SHP77 treated with DMSO at 0.1 percent for 48 hours (cell line): ENCODE data around the gene HMGCR.

ENCODE experiments used
- DNase-seq: peaks from one replicate; lab custom pipeline; 2025; lab: John Stamatoyannopoulos, UW

The HMGCR gene

GRCh38 chr5:75381456-75381855 lies 44.4 kb downstream of the HMGCR start:
- no peak for DNase-seq

- DNase-seq = no peak
Measured at GRCh38 chr5:75384218-75384617, 47.2 kb downstream of the HMGCR start.

GRCh38 chr5:75387806-75388205 lies 50.8 kb downstream of the HMGCR start:
- DNase-seq = no peak

GRCh38 chr5:75389430-75389829 lies 52.4 kb downstream of the HMGCR start:
- no peak for DNase-seq

DNA sequence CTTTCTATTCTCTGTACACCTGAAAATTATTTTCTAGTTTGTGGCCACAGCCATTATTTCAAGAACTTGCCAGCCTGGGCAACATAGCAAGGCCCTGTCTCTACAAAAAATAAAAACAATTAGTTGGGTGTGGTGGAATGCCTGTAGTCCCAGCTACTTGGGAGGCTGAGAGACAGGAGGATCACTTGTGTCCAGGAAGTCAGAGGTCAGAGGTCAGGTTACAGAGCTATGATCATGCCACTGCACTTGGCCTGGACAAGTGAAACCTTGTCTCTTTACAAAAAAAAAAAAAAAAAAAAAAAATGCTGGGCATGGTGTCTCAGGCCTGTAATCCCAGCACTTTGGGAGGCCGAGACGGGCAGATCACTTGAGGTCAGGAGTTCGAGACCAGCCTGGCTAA lies 58.3 kb downstream of the HMGCR start:
- no peak for DNase-seq

DNA sequence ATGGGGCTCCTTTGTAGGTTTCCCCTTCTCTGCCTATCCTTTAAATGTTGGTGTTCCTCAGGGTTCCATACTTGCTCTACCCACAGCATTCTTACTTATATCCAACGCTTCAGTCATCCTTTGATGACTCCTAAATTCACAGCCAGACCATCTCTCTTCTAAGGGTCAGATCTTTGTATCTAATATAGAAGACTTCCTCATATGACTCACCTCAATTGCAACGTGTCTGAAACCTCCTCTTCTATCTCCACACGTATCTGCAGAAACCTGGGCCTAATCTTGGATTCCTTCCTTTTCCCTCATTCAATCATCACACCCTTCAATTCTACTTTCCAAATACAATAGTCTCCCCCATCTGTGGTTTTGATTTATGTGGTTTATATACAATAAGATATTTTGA lies 68.3 kb downstream of the HMGCR start:
- DNase-seq = no peak
